ENCODE data around the gene ATF7IP.
A peak's percentile ranks its signal among the peaks of the same experiment; 100 is the strongest.

The ATF7IP gene

GRCh38 chr12:14365294-14366208 lies at the start of gene ATF7IP (continued):
- 0 out of 2 replicates have a peak, but pooled peaks have one; percentile 30 for TF ChIP-seq INSM2 (tag by site-specific recombination; IDR thresholded peaks at IDR 0.05)
- TF ChIP-seq ZNF76 (tag by site-specific recombination; IDR thresholded peaks at IDR 0.05; ENCODE audit: borderline replicate concordance, low read depth): peak; percentile 76
- peak; percentile 78 for TF ChIP-seq YY1 (tag by site-specific recombination; IDR thresholded peaks at IDR 0.05)
- TF ChIP-seq ZNF16 (tag by site-specific recombination; IDR thresholded peaks at IDR 0.05; ENCODE audit: low read depth): no peak
- TF ChIP-seq ZBTB10 (tag by site-specific recombination; IDR thresholded peaks at IDR 0.05): no peak
- peak; percentile 78 for TF ChIP-seq EGR2 (tag by site-specific recombination; IDR thresholded peaks at IDR 0.05; ENCODE audit: low read depth)
- TF ChIP-seq ZNF785 (tag by site-specific recombination; IDR thresholded peaks at IDR 0.05): 0 out of 2 replicates have a peak, but pooled peaks have one; percentile 51
- peak; percentile 44 for TF ChIP-seq ZBTB8A (tag by site-specific recombination; IDR thresholded peaks at IDR 0.05)
- peak; percentile 88 for TF ChIP-seq SP3 (tag by site-specific recombination; IDR thresholded peaks at IDR 0.05)
- TF ChIP-seq MZF1 (tag by site-specific recombination; IDR thresholded peaks at IDR 0.05; ENCODE audit: borderline replicate concordance): no peak; the same call in 1 of the 2 replicates
- no peak for TF ChIP-seq ZNF121 (tag by site-specific recombination; IDR thresholded peaks at IDR 0.05)
- TF ChIP-seq PRDM4 (tag by site-specific recombination; IDR thresholded peaks at IDR 0.05): no peak
- TF ChIP-seq PRDM1 (tag by site-specific recombination; IDR thresholded peaks at IDR 0.05): no peak
- TF ChIP-seq OVOL3 (tag by site-specific recombination; IDR thresholded peaks at IDR 0.05): no peak
- TF ChIP-seq ZNF391 (tag by site-specific recombination; IDR thresholded peaks at IDR 0.05; ENCODE audit: borderline replicate concordance, low read depth): peak; percentile 67; the same call in 1 of the 2 replicates
- TF ChIP-seq ZFHX2 (tag by site-specific recombination; conservative IDR thresholded peaks at IDR 0.05): peak; percentile 84
- TF ChIP-seq SALL2 (tag by site-specific recombination; IDR thresholded peaks at IDR 0.05; ENCODE audit: borderline replicate concordance): no peak
- no peak for TF ChIP-seq ZNF416 (tag by site-specific recombination; IDR thresholded peaks at IDR 0.05)
- TF ChIP-seq ZNF660 (tag by site-specific recombination; IDR thresholded peaks at IDR 0.05): peak; percentile 65
- peak; percentile 42; the same call in 1 of the 2 replicates for TF ChIP-seq KLF9 (tag by site-specific recombination; IDR thresholded peaks at IDR 0.05; ENCODE audit: low read depth)
- TF ChIP-seq SP2 (tag by site-specific recombination; IDR thresholded peaks at IDR 0.05): peak; percentile 69
- TF ChIP-seq ZNF623 (tag by site-specific recombination; IDR thresholded peaks at IDR 0.05): no peak
- no peak for TF ChIP-seq ZNF510 (tag by site-specific recombination; IDR thresholded peaks at IDR 0.05; ENCODE audit: insufficient replicate concordance)
- TF ChIP-seq ZBTB6 (tag by site-specific recombination; IDR thresholded peaks at IDR 0.05): peak; percentile 75; the same call in 1 of the 2 replicates
- TF ChIP-seq SP7 (tag by site-specific recombination; IDR thresholded peaks at IDR 0.05): peak; percentile 82; the same call in 1 of the 2 replicates
- TF ChIP-seq ZNF777 (tag by site-specific recombination; IDR thresholded peaks at IDR 0.05; ENCODE audit: borderline replicate concordance): no peak; the same call in 1 of the 2 replicates
- TF ChIP-seq KLF10 (tag by site-specific recombination; IDR thresholded peaks at IDR 0.05): peak; percentile 62
- 0 out of 2 replicates have a peak, but pooled peaks have one; percentile 27 for TF ChIP-seq ZBTB17 (tag by site-specific recombination; IDR thresholded peaks at IDR 0.05)
- peak; percentile 49; the same call in 1 of the 2 replicates for TF ChIP-seq ZNF843 (tag by site-specific recombination; IDR thresholded peaks at IDR 0.05)
- TF ChIP-seq ZSCAN30 (tag by site-specific recombination; IDR thresholded peaks at IDR 0.05): peak; percentile 39; the same call in 1 of the 2 replicates
- peak; percentile 55; the same call in 1 of the 2 replicates for TF ChIP-seq WT1 (tag by site-specific recombination; IDR thresholded peaks at IDR 0.05)
- TF ChIP-seq ZNF311 (tag by site-specific recombination; IDR thresholded peaks at IDR 0.05; ENCODE audit: borderline replicate concordance): no peak
